Astrocyte of the hippocampus (primary cell): ENCODE data around the gene RUNDC3A.

Experiments
- DNase-seq: peaks from one replicate; pipeline ENCODE4 v3.0.0; 2011; ENCODE audit warnings: low read depth, low spot score

Gene RUNDC3A

GRCh38 chr17:44308320-44308818, at the start of gene RUNDC3A:
Gene RUNDC3A, plus strand, starts transcription at chr17:44308601. Its CDS starts 232 bp downstream, at chr17:44308833.
- DNase-seq = peak; percentile 95

- DNase-seq = no peak
These were observed 49.5 kb upstream of the RUNDC3A start for GRCh38 chr17:44258811-44259351.

GRCh38 chr17:44260296-44260695, 48.1 kb upstream of the RUNDC3A start:
- no peak for DNase-seq

- DNase-seq = no peak
These were observed 45.7 kb upstream of the RUNDC3A start for GRCh38 chr17:44262654-44263225.

- no peak for DNase-seq
These were observed 45.0 kb upstream of the RUNDC3A start for GRCh38 chr17:44263345-44263902.

GRCh38 chr17:44266402-44267164, 41.8 kb upstream of the RUNDC3A start:
- no peak for DNase-seq

- DNase-seq = no peak
These were observed 41.3 kb upstream of the RUNDC3A start for GRCh38 chr17:44267165-44267455.

- no peak for DNase-seq
These were observed 40.4 kb upstream of the RUNDC3A start, which contains the start of gene SLC4A1 for GRCh38 chr17:44267818-44268490. Gene SLC4A1, minus strand, starts transcription at chr17:44268135. Its CDS starts 5,269 bp downstream, at chr17:44262866.

- no peak for DNase-seq
These were observed 39.5 kb upstream of the RUNDC3A start for GRCh38 chr17:44268709-44269534.

- no peak for DNase-seq
These were observed 38.7 kb upstream of the RUNDC3A start for GRCh38 chr17:44269535-44270240.

GRCh38 chr17:44272321-44272951, 36.0 kb upstream of the RUNDC3A start:
- DNase-seq = no peak

- no peak for DNase-seq
These were observed 35.4 kb upstream of the RUNDC3A start for GRCh38 chr17:44272954-44273353.

GRCh38 chr17:44273607-44274006, 34.8 kb upstream of the RUNDC3A start:
- no peak for DNase-seq

- DNase-seq = no peak
These were observed 30.4 kb upstream of the RUNDC3A start for GRCh38 chr17:44277976-44278375.

- no peak for DNase-seq
These were observed 29.1 kb upstream of the RUNDC3A start for GRCh38 chr17:44279346-44279665.

GRCh38 chr17:44279666-44280391, 28.6 kb upstream of the RUNDC3A start:
- peak; percentile 60 for DNase-seq

GRCh38 chr17:44280392-44280937, 27.9 kb upstream of the RUNDC3A start:
- DNase-seq = no peak

- DNase-seq = no peak
These were observed 26.8 kb upstream of the RUNDC3A start for GRCh38 chr17:44281570-44281969.

- DNase-seq = no peak
These were observed 26.1 kb upstream of the RUNDC3A start for GRCh38 chr17:44282264-44282663.
